ENCODE measurements around the gene PRDM16.

DNA sequence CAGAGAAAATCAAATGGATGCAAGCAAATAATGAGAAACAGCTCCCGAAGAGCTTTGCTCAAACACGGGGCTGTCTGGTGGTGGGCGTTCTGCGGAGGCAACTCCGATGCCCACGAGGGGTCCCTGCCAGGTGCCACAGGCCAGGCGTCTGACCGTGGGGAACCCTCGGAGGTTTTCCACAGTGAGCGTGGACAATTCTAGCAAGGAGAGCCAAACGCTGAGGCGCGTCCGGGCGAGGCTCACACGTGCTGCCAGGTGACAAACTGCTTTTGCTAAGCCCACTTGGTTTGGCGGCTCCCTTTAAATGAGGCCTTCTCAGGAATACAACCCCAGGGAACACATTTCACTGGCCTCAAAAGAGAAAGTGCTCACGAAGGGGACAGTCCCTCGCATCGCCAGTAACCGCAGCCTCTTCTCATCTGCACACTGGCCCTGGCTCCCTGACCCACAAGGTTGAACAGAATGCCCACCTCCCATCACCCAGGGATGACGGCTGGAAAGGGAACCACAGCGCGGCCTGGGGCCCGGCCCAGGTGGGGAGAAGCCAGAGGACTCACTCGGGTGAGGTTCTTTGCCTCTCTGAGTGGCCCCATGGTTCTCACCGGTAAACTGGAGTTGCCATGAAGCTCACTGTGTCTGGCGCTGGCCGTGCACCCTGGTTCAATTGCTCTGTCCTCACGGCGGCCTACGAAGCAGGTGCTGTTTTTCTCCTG is 97.4 kb downstream of the PRDM16 start:
- TF ChIP-seq, protein P1, sequence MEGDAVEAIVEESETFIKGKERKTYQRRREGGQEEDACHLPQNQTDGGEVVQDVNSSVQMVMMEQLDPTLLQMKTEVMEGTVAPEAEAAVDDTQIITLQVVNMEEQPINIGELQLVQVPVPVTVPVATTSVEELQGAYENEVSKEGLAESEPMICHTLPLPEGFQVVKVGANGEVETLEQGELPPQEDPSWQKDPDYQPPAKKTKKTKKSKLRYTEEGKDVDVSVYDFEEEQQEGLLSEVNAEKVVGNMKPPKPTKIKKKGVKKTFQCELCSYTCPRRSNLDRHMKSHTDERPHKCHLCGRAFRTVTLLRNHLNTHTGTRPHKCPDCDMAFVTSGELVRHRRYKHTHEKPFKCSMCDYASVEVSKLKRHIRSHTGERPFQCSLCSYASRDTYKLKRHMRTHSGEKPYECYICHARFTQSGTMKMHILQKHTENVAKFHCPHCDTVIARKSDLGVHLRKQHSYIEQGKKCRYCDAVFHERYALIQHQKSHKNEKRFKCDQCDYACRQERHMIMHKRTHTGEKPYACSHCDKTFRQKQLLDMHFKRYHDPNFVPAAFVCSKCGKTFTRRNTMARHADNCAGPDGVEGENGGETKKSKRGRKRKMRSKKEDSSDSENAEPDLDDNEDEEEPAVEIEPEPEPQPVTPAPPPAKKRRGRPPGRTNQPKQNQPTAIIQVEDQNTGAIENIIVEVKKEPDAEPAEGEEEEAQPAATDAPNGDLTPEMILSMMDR (IDR thresholded peaks at IDR 0.05) = no peak
- no peak for TF ChIP-seq POLR2A (IDR thresholded peaks at IDR 0.05)
